ENCODE results near the gene INSIG2.

The INSIG2 gene

DNA sequence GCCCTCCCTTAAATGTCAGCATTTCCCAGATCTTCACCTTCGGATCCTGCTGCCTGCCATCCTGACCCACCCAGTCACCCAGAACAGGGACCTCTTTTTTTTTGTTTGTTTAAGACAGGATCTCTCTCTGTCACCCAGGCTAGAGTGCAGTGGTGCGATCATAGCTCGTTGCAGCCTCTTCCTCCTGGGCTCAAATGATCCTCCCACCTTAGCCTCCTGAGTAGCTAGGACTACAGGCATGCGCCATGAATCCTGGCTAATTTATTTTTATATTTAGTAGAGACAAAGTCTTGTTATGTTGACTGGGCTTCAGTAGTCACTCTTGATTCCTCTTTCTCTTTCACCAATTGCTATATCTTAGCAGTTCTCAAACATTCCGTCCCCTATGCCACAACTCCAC lies 39.0 kb downstream of the INSIG2 start:
- DNase-seq (ENCODE audit: low read depth, low spot score) = no peak

DNA sequence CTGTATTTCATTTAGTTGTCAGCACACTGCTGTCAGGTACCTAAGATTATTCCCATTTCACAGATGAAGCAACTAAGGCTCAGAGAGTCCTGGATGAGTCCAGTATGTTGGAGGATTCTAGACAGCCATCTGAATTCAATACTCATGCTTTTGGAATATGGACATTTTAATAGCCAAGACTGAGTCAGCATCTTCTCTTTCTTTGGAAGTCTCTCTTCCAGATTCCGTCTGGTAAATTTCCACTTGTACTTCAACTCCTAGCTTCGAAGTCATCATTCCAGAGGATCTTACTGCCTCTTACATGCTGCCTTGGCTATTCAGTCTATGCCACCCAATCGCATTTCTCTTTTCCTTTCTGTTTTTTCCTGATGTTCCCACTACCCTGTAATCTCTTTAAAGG lies 40.6 kb downstream of the INSIG2 start:
- DNase-seq (ENCODE audit: low read depth, low spot score) = no peak

GRCh38 chr2:118130385-118130784 lies 42.1 kb downstream of the INSIG2 start:
- no peak for DNase-seq (ENCODE audit: low read depth, low spot score)

DNA sequence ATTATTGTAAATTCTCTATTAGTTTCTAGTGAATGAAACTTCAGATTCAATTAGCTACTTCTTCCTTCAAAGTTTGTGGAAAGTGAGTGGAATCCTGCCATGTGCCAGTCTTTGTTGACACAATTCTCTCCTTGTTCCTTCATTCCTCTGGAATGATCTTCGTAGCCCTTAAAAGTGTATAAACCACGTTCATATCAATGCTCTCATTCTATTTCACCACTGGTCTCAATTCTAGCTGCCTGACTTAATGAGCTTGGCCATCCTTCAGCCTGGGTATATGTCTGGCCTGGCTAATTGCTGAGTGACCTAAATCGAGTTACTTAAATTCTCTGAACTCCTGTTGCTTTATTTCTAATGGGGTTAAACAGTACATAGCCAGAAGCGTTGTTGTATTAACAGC lies 43.5 kb downstream of the INSIG2 start:
- no peak for DNase-seq (ENCODE audit: low read depth, low spot score)

GRCh38 chr2:118133916-118134315 lies 45.6 kb downstream of the INSIG2 start:
- DNase-seq (ENCODE audit: low read depth, low spot score) = no peak

- no peak for DNase-seq (ENCODE audit: low read depth, low spot score)
Measured at GRCh38 chr2:118134650-118135049, 46.4 kb downstream of the INSIG2 start.

GRCh38 chr2:118145207-118145606 lies 56.9 kb downstream of the INSIG2 start:
- DNase-seq (ENCODE audit: low read depth, low spot score) = no peak

- DNase-seq (ENCODE audit: low read depth, low spot score) = no peak
Measured at GRCh38 chr2:118145806-118146205, 57.5 kb downstream of the INSIG2 start.

DNA sequence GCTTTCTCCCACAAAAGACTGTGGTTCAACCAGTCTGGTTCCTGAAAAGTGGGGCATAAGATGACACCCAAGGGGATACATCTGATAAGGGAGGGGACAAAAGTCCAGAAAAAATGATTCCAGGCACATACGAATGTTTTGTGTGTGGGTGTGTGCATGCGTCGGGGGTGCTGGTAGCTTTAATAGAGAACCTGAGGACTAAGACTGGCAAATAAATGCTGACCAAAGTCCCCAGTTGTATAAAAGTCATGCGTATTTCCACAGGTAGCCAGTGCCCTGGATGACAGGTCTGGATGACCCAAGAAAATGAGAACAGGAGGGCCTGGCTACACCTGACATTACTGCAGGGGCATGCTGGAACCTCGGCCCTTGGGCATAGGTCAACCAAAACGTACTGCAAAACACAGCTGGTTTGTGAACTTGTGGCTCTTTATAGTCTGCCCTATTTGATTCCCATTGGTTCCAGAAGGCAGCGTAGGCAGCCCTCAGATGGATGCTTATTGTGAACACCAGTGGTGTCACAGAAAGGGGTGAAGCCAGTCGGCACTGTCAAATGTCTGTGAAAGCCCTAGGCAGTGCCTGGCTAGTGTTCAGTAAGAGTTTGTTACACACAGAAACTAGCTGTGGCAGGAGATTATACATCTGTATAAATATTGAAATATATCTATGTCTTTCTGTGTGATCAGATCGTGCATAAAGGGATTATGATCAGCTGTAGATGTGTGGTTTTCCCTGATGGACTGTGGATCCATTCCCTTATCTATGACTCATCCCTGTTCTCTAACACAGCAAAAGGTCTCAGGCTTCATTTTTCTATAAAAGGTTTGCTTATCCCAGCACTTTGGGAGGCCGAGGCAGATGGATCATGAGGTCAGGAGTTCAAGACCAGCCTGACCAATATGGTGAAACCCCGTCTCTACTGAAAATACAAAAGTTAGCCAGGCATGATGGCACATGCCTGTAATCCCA lies 58.3 kb downstream of the INSIG2 start:
- no peak for DNase-seq (ENCODE audit: low read depth, low spot score)

DNA sequence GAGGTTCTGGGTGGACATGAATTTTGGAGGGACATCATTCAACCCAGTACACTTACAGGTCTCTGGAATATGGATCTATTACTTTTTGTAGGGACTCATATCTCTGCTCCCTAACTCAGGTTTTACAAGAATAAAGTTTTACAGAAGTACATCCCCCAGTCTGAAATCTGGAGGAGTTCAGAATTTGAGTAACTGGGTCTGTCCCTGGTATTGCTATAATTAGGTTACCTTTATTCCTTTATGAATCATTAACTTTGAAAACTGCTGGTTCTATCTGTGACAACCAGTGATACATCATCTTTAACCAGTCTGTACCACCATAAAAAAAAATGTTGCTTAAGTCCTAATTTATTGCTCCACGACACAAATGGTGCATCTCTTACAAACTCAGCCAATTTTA lies 59.9 kb downstream of the INSIG2 start:
- no peak for DNase-seq (ENCODE audit: low read depth, low spot score)

GRCh38 chr2:118148809-118149208 lies 60.5 kb downstream of the INSIG2 start:
- DNase-seq (ENCODE audit: low read depth, low spot score) = no peak

DNA sequence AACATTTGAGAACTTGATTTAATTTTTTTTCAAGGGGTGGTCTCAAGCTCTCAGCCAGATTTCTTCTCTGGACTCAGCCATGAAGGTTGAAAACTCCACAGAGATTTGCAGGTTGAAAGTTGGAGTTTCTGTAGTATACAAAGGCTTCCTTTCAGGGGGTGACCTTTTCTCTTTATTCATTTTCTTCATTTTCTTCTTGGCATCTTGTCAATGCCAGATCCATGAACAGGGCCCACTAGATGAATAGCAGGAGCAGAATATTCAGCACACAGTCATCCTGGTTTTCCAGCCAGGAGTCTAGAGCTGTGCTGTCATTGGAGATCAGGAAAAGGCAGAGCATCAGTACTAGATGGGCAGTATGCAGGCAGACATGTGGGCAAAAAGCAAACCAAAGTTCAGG lies 62.0 kb downstream of the INSIG2 start:
- no peak for DNase-seq (ENCODE audit: low read depth, low spot score)

- DNase-seq (ENCODE audit: low read depth, low spot score) = no peak
Measured at GRCh38 chr2:118151831-118152230, 63.6 kb downstream of the INSIG2 start.

DNA sequence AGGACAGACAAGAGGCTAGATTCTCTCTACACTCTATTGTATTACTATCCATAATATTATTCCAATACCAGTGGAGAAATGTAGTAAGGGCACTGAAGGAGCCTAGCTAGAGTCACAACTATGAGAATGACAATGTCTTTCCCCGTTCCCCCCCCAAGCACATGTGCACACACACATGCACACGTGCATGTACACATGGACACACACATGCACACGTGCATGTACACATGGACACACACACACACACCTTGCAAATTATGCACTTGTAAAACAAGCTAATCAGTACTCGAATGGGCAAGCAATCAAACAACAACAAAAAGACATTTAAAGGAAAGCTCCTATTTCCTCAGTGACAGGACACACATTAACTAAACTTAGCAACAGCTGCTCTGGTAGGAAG lies 65.2 kb downstream of the INSIG2 start:
- DNase-seq (ENCODE audit: low read depth, low spot score) = no peak

DNA sequence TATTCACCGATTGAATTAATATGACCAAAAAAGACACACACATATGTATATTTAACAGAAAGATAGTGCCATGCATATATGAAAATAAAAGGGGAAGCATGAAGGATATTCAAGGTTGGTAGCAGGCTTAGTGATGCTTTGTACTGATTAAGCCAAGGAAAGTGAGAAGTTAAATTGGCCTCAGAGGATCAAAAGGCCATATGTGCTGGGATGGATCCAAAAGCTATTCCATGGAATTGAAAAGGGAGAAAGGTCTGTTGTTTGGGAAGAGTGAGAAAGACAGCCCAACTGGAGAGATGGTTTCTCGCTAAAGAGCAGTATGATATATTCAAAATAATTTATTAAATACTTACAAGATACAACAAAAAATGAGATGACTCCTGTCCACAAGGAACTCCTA lies 65.9 kb downstream of the INSIG2 start:
- DNase-seq (ENCODE audit: low read depth, low spot score) = no peak
